ENCODE data around the gene DIS3L2.

The DIS3L2 gene

DNA sequence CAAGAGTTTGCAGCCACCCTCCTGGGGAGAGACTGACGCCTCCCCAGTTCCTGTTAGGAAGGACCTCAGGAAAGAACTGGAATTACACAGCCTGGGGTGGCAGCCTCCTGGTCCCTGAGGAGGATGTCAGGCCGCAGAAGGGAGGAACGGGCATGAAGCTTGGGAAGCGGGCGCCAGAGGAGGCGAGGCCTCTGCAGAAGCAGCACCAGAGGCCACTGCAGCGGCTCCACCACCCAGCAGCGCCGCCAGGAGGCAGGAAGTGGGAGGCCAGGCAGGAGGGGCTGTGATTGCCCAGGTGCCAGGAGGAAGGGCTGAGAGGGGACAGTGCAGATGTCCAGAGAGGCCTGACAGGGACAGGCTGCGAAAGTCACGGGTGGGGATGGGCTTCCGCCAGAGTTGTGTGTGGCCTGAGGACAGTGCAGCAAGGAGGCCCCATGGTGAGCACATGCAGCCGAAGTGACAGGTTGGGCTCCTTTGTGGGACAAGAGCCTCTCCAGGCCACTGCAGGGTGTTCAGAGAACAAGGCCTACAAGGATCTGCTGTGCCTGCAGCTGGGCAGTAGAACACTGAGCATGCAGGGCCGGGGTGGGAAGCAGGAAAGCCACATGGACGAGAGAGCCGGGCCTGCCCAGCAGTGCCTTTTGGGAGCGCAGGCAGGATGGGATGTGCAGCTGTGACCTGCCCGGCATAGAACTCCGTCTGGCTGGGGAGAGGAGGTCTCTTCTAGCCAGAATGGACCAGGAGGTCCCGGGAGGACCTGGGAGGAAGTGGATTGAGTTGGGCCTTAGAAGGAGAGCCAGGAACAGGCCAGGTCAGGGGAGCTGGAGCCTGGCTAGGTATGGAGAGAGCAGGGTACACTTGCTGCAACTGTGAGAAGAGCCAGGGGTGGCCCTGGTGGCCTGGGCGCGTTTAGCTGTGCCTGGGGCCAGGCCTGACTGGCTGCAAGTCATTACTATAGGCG is 377.9 kb downstream of the DIS3L2 start:
- TF ChIP-seq SIN3A (IDR thresholded peaks at IDR 0.05; ENCODE audit: borderline replicate concordance, insufficient read depth, low read length) (no peak), TAF1 (IDR thresholded peaks at IDR 0.05; ENCODE audit: borderline replicate concordance, insufficient read depth, low read length) (no peak), POLR2AphosphoS5 (IDR thresholded peaks at IDR 0.05; ENCODE audit: low read depth, low read length) (no peak), FOXP2 (optimal IDR thresholded peaks at IDR 0.05; ENCODE audit: borderline replicate concordance, extremely low read depth, extremely low read length, insufficient read depth) (no peak)
- TF ChIP-seq, protein P1, sequence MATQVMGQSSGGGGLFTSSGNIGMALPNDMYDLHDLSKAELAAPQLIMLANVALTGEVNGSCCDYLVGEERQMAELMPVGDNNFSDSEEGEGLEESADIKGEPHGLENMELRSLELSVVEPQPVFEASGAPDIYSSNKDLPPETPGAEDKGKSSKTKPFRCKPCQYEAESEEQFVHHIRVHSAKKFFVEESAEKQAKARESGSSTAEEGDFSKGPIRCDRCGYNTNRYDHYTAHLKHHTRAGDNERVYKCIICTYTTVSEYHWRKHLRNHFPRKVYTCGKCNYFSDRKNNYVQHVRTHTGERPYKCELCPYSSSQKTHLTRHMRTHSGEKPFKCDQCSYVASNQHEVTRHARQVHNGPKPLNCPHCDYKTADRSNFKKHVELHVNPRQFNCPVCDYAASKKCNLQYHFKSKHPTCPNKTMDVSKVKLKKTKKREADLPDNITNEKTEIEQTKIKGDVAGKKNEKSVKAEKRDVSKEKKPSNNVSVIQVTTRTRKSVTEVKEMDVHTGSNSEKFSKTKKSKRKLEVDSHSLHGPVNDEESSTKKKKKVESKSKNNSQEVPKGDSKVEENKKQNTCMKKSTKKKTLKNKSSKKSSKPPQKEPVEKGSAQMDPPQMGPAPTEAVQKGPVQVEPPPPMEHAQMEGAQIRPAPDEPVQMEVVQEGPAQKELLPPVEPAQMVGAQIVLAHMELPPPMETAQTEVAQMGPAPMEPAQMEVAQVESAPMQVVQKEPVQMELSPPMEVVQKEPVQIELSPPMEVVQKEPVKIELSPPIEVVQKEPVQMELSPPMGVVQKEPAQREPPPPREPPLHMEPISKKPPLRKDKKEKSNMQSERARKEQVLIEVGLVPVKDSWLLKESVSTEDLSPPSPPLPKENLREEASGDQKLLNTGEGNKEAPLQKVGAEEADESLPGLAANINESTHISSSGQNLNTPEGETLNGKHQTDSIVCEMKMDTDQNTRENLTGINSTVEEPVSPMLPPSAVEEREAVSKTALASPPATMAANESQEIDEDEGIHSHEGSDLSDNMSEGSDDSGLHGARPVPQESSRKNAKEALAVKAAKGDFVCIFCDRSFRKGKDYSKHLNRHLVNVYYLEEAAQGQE (IDR thresholded peaks at IDR 0.05; ENCODE audit: insufficient read depth in 1 of 2, low read depth in 2 of 2, low read length in 2 of 2): no peak

DNA sequence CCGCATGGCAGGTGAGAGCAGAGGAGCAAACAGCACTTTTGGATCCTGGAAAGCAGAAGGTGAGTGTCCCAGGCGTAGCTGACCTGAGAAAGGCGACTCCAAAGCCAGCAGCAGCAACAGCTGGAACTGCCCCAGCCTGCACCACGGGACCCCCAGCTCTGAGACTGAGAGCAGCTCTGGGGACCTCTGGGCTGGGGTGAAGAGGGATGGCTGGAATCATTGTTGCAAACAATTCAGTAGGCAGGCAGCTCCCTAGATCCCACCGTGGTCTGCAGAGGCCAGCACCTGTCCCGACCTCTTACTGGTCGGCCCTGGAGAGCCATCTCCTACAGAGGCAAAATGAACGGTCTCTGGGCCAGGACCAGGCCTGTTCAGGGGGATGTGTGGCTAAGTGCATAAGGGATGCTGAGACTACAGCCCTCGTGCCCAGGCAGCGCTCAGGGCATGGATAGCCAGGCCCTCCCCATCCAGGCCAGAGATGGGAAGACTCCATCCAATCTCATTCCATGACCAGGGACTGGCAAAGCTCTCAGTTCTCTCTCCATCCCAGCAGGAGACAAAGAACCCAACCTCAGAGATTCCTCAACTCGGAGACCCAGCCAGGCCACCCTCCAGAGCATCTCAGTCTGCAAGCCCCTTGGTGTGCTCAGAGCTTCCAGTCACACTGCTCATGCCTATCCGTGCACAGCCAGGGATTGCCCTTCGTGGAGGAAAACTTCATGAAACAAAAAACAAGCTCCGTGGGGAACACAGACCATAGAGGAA is 378.8 kb downstream of the DIS3L2 start:
- TF ChIP-seq TAF1 (IDR thresholded peaks at IDR 0.05; ENCODE audit: borderline replicate concordance, insufficient read depth, low read length): no peak
- no peak for TF ChIP-seq POLR2AphosphoS5 (IDR thresholded peaks at IDR 0.05; ENCODE audit: low read depth, low read length)
- TF ChIP-seq FOXP2 (optimal IDR thresholded peaks at IDR 0.05; ENCODE audit: borderline replicate concordance, extremely low read depth, extremely low read length, insufficient read depth): no peak
- TF ChIP-seq, protein P1 (IDR thresholded peaks at IDR 0.05; ENCODE audit: insufficient read depth in 1 of 2, low read depth in 2 of 2, low read length in 2 of 2): no peak

DNA sequence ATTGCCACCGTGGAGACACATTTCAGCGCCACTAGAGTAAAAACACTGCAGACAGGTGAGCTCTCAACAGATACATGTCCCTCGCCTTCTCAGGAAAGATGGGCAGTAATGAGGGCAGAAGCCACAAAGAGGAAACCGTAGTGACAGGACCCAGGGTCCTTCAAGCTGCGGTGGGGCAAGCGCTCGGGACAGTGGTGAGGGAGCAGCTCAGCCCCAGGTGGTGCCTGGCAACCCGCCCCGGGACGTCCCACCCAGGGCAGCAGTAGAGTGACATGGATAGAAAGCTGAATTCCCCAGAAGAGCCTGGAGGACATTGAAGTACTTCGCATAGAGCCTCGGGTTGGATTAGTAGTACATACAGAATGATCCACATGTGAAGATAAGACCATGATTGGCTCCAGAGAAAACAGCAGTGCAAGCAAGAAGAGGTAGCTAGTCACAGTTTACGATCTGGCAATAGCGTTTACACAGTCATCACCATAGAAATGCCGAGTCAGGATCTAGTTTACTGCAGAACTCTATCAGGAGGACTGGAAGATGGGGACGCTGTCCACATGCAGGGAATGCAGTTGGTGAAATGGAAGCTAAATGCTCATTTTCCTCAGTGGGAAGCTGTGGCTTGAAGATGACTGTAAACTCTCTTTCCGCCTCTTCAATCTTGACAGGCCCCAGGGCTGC is 379.7 kb downstream of the DIS3L2 start:
- TF ChIP-seq POLR2AphosphoS5 (IDR thresholded peaks at IDR 0.05; ENCODE audit: low read depth, low read length): no peak
- no peak for TF ChIP-seq TAF1 (IDR thresholded peaks at IDR 0.05; ENCODE audit: borderline replicate concordance, insufficient read depth, low read length)
- TF ChIP-seq FOXP2 (optimal IDR thresholded peaks at IDR 0.05; ENCODE audit: borderline replicate concordance, extremely low read depth, extremely low read length, insufficient read depth): no peak
- no peak for TF ChIP-seq SIN3A (IDR thresholded peaks at IDR 0.05; ENCODE audit: borderline replicate concordance, insufficient read depth, low read length)
- TF ChIP-seq, protein P1 (IDR thresholded peaks at IDR 0.05; ENCODE audit: insufficient read depth in 1 of 2, low read depth in 2 of 2, low read length in 2 of 2): no peak

DNA sequence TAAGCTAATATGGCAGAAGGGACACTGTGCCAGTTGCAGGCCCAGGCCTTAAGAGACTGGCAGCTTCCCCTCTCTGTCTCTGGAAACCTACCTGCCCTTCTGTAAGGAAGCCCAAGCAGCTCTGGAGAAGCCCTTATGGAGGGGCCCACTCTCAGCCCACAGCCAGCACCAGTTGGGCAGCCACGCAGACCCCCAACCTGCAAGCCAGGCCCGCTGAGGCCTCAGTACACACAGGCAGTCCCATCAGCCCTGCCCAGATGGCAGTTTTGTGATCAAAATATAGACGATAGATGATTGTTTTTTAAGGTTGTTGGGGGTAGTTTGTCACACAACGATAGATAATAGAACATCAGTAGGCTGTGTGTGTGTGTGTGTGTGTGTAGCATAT is 380.2 kb downstream of the DIS3L2 start:
- no peak for TF ChIP-seq SIN3A (IDR thresholded peaks at IDR 0.05; ENCODE audit: borderline replicate concordance, insufficient read depth, low read length)
- TF ChIP-seq, protein P1 (IDR thresholded peaks at IDR 0.05; ENCODE audit: insufficient read depth in 1 of 2, low read depth in 2 of 2, low read length in 2 of 2): no peak
- no peak for TF ChIP-seq TAF1 (IDR thresholded peaks at IDR 0.05; ENCODE audit: borderline replicate concordance, insufficient read depth, low read length)
- TF ChIP-seq POLR2AphosphoS5 (IDR thresholded peaks at IDR 0.05; ENCODE audit: low read depth, low read length): no peak
- TF ChIP-seq FOXP2 (optimal IDR thresholded peaks at IDR 0.05; ENCODE audit: borderline replicate concordance, extremely low read depth, extremely low read length, insufficient read depth): no peak

Data from PFSK-1 (cell line).